GM21528 (cell line): ENCODE data around the gene MTRFR.
"Not testable (repeated sequence)": the region's sequence is repeated elsewhere in the genome, so short reads cannot be mapped to it uniquely, and the experiment has no call there.

Experiments
- ATAC-seq: cut with Tn5 transposase; IDR thresholded peaks from one replicate; pipeline ENCODE4 v1.9.1; 2021; ENCODE audit warnings: mild to moderate bottlenecking, moderate library complexity; ENCODE audit not compliant: unreplicated experiment, low FRiP score

MTRFR gene

DNA sequence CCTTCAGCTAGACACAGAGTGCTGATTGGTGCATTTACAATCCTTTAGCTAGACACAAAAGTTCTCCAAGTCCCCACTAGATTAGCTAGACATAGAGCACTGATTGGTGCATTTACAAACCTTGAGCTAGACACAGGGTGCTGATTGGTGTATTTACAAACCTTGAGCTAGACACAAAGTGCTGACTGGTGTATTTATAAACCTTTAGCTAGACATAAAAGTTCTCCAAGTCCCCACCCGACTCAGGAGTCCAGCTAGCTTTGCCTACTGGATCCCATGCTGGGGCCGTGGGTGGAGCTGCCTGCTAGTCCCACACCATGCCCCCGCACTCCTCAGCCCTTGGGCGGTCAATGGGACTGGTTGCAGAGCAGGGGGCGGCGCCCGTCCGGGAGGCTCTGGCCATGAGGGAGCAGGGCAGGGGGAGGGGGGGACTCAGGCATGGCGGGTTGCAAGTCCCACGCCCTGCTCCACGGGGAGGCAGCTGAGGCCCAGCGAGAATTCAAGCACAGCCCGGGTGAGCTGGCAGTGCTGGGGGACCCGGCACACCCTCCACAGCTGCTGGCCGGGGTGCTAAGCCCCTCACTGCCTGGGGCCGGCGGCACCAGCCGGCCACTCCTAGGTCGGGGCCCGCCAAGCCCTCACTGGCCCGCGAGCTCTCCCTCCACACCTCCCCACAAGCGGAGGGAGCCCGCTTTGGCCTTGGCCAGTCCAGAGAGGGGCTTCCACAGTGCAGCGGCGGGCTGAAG, 15.9 kb downstream of the MTRFR start:
- ATAC-seq, result not testable (repeated sequence)

- ATAC-seq, result no peak
These were observed 17.5 kb downstream of the MTRFR start for GRCh38 chr12:123250471-123251383.

DNA sequence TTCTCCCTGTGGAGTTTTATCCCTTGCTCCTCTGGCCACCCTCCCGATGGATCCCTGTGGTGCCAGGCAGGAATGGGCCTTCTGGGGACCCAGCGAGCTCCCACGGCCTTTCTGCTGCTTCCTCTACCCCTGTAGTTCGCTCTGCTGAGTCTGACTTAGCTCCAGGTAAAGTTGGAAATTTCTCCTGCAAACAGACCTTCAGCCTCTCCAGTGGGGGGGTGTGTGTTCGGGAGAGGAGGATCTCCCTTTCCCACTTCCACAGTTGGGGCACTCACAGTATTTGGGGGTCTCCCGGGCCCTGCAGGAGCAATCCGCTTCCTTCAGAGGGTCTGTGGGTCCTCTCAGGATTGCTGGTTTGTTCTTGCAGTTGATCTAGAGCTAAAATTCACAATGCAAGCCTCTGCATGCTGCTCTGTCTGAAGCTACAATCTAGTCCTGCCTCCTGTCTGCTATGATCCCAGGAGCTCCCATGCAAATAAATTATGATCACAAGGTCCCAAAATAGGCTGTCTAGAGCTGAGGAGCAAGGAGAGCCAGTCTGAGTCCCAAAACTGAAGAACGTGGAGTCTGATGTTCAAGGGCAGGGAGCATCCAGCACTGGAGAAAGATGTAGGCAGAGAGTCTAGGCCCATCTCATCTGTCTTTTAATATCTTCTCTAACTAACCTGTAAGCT, 18.3 kb downstream of the MTRFR start:
- no peak for ATAC-seq

GRCh38 chr12:123252365-123252764, 19.1 kb downstream of the MTRFR start:
- not testable (repeated sequence) for ATAC-seq

- ATAC-seq, result no peak
These were observed 20.6 kb downstream of the MTRFR start for GRCh38 chr12:123253641-123254459.

GRCh38 chr12:123254853-123255446, 21.7 kb downstream of the MTRFR start:
- no peak for ATAC-seq

GRCh38 chr12:123258593-123258992, 25.4 kb downstream of the MTRFR start:
- ATAC-seq, result no peak

- ATAC-seq, result no peak
These were observed 26.8 kb downstream of the MTRFR start for GRCh38 chr12:123260081-123260480.

DNA sequence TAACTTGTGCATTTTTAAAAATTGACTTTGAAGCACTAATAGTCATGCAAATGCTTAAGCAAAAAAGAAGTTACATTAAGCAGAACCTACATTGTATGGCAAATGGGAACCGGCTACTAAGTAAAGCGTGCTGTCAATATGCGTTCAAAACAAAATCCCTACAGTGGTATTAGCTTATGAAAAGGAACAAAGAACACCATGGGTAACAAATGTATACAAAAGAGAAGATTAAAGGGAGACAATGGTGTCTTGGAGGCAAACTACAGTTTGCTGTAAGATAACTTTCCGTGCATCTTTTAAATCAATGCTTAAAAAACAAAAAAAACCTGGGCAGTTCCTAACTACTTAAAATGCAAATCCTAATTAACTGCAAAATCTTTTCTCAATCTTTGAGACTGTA, 28.0 kb downstream of the MTRFR start:
- ATAC-seq, result no peak

DNA sequence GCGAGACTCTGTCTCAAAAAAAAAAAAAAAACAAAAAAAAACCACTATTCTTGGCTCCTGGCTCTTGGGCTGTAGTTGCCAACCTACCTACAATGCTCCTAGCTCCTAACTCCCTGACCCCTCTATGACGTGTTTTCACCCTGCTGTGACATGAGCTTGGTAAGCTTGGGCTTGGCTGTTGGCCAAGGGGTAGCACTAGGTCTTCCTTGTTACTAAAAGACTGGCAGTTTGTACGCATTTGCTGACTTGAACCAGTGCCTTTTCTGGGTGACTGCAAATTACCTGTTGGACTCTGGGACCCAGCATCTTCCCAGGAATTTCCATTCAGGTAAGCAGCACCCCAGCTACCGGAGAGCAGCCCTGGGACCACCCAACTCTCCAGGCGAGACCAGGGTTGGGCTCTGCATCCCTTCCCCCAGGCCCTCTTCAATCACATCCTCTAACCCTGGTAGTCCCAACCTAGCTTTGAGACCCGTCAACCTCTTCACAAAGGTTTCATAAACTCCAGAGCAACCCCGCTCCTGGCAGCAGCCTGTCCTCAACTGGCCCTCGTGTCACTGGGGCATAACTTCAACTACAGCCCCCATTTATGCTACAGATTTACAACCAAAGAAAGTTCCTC, 30.1 kb downstream of the MTRFR start:
- no peak for ATAC-seq

- ATAC-seq, result no peak
These were observed 31.4 kb downstream of the MTRFR start for GRCh38 chr12:123264642-123265041.

- no peak for ATAC-seq
These were observed 32.8 kb downstream of the MTRFR start for GRCh38 chr12:123265851-123266678.

- ATAC-seq, result no peak
These were observed 33.5 kb downstream of the MTRFR start for GRCh38 chr12:123266679-123267277.

GRCh38 chr12:123267335-123267920, 34.2 kb downstream of the MTRFR start:
- no peak for ATAC-seq

DNA sequence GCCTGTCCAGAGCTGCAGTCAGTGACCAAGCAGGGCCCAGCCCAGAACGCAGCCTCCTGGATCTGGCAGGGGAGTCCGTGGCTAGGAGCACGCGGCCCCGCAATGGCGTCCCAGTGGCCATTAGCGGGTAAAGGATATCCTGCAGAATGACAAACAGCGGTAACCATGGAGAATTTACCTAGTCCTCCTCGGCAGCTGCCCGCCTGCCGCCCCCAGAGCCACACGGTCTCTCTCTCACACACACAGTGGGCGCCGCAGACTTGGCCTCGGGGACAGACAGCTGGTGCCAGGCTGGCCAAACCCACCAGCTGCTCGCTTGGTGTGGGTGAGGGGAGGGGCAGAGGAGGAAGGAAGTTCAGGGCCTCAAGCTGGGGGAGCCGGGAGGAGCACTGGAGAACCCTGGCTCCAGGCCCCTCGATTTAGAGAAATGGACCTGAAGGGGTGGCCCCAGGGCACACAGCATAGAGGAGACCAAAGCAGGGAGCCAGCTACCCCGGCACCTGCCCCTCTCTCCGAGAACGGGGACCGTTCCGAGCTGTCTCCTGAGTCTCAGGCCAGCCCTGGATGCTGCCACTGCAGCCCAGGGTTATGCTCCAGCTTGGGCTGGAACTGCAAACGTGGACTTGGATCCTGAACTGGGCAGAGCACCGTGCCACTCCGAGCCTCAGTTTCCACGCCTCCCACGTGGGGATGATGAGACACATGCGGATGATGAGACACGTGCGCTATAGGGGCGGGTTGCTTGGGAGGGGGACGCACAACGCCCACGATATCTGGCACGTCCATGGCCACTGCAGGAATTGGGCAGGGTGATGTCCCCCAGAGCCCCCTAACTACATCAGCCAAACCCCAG, 35.0 kb downstream of the MTRFR start:
- no peak for ATAC-seq

- no peak for ATAC-seq
These were observed 35.6 kb downstream of the MTRFR start for GRCh38 chr12:123268850-123269249.

DNA sequence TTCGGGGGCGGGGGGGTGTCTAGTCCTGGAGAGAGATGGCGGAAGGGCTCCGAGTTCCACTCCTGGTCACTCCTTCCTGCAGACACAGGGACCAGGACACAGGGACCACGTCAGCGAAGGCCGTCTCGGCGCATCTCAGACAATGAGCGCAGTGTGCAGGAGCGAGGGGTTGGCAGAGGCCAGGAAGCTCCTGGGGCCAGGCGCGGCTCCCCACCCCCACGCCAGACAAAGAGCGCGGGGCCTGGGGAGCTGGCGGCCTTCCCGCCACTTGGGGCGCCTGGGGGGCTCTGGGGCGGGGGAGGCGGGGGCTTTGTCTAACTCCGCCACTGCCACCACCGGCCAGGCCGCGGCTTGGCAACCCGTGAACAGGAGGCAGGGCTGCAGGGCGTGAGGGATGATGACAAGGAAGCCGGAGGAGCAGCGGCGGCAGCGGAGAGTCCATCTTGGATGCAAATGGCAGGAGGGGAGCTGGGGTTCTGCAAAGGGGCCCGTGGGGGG, 36.2 kb downstream of the MTRFR start:
- ATAC-seq, result no peak
